ENCODE data around the gene ZNF362.

GRCh38 chr1:33322109-33322508 lies 65.8 kb downstream of the ZNF362 start:
- TF ChIP-seq CTCF (conservative IDR thresholded peaks at IDR 0.05; ENCODE audit: low read length): no peak
- no peak for TF ChIP-seq EZH2phosphoT487 (IDR thresholded peaks at IDR 0.05; ENCODE audit: borderline replicate concordance, low read depth, low read length)
